HepG2 (cell line): ENCODE data around the gene SLC22A14. TPM values are rescaled to one million over a fixed set of nuclear protein-coding genes. Genes with fewer than 3 reads are reported as not detected.

Source experiments
- ATAC-seq: fragments of 200-7000 bp; cut with Tn5 transposase; 3 replicates; pipeline ENCODE4 v1.9.1; 2020; ENCODE audit warnings: mild to moderate bottlenecking, moderate library complexity
- BruUV-seq: library from RNA; stranded (reverse); fragments of 400-500 nt; replicated peaks from 2 replicates; lab custom pipeline; 2021; lab: Mats Ljungman, UMichigan
- CTCF ChIA-PET: fragments of 300-600 bp; formaldehyde crosslinking; extraction: SDS; loops from one replicate; lab custom pipeline; 2021; ENCODE audit warnings: low total read pairs, inconsistent platforms, low intra/inter-chr PET ratio; lab: Yijun Ruan, JAX
- POLR2A ChIA-PET: fragments of 350-600 bp; sonication (Branson Sonifier 250); formaldehyde crosslinking; loops from one replicate; lab custom pipeline; 2020; ENCODE audit warnings: antibody characterized with exemption, inconsistent platforms; lab: Yijun Ruan, JAX
- DNase-seq: peaks from one replicate; pipeline ENCODE4 v3.0.0-alpha.2; 2015; ENCODE audit warnings: low spot score
- FAIRE-seq: peaks from 3 replicates; lab custom pipeline; 2011; peaks lifted over from hg19 to GRCh38; lab: Jason Lieb, UNC
- H2AFZ ChIP-seq: one replicate; pipeline ENCODE4 v1.6.1; 2011; ENCODE audit warnings: low read length, inconsistent platforms
- H3K27ac ChIP-seq: fragments of 300-600 bp; 3 replicates; pipeline ENCODE4 v1.8.0; 2011; ENCODE audit warnings: mixed run types, mild to moderate bottlenecking, mixed read lengths, low read length, inconsistent platforms; ENCODE audit not compliant: insufficient read depth; ENCODE audit errors: extremely low read length
- H3K27me3 ChIP-seq, 2 experiments: fragments of 200-600 bp in 1 of 2; 2 replicates in 1 of 2; 3 replicates in 1 of 2; pipeline versions ENCODE4 v1.6.0 to v1.8.0; 2011; ENCODE audit warnings: low read length in 2 of 2, mild to moderate bottlenecking in 2 of 2, moderate library complexity in 2 of 2, inconsistent platforms in 1 of 2; ENCODE audit not compliant: insufficient read depth in 2 of 2, control insufficient read depth in 1 of 2
- H3K36me3 ChIP-seq, 2 experiments: fragments of 200-600 bp in 1 of 2; replicated peaks in 1 of 2; 2 replicates in 1 of 2; 3 replicates in 1 of 2; pipeline versions ENCODE4 v1.5.1 to v1.8.0; 2011; ENCODE audit warnings: low read length in 2 of 2, inconsistent platforms in 1 of 2; ENCODE audit not compliant: insufficient read depth in 2 of 2, control insufficient read depth in 1 of 2
- H3K4me1 ChIP-seq: 2 replicates; pipeline ENCODE4 v1.5.1; 2012; ENCODE audit warnings: low read length, inconsistent platforms; ENCODE audit not compliant: insufficient read depth
- H3K4me2 ChIP-seq: 2 replicates; pipeline ENCODE4 v1.6.0; 2011; ENCODE audit warnings: low read depth, low read length, inconsistent platforms
- H3K4me3 ChIP-seq, 3 experiments: fragments of 200-600 bp in 1 of 3; sonication (generic), shearing (Covaris generic) in 1 of 3; replicated peaks in 1 of 3; 2 replicates each; pipeline ENCODE4 v1.5.1; 2011 to 2016; ENCODE audit warnings: low read length in 3 of 3, inconsistent platforms in 2 of 3, low read depth in 2 of 3, mild to moderate bottlenecking in 2 of 3, control low read depth in 1 of 3, mixed read lengths in 1 of 3; ENCODE audit not compliant: insufficient read depth in 1 of 3
- H3K79me2 ChIP-seq: one replicate; pipeline ENCODE4 v1.6.1; 2011; ENCODE audit warnings: low read length, inconsistent platforms; ENCODE audit not compliant: insufficient read depth
- H3K9ac ChIP-seq: 2 replicates; pipeline ENCODE4 v1.6.0; 2011; ENCODE audit warnings: mild to moderate bottlenecking, low read depth, low read length, inconsistent platforms; ENCODE audit not compliant: insufficient read depth
- H3K9me3 ChIP-seq: 2 replicates; pipeline ENCODE4 v1.5.1; 2012; ENCODE audit warnings: mild to moderate bottlenecking, low read length
- H4K20me1 ChIP-seq: 2 replicates; pipeline ENCODE4 v1.6.0; 2011; ENCODE audit warnings: inconsistent platforms, mild to moderate bottlenecking, low read length, moderate library complexity; ENCODE audit not compliant: insufficient read depth
- EP300 ChIP-seq, 3 experiments: sonication (generic) in 1 of 3; formaldehyde crosslinking in 1 of 3; IDR thresholded peaks; 2 replicates each; pipeline versions ENCODE4 v1.5.1 to v1.6.1; 2011 to 2020; ENCODE audit warnings: low read depth in 2 of 3, low read length in 2 of 3, borderline replicate concordance in 1 of 3, improper control_type of control experiment in 1 of 3, mild to moderate bottlenecking in 1 of 3, missing genetic modification reagents in 1 of 3, moderate library complexity in 1 of 3
- FOXJ3 ChIP-seq: sonication (generic); formaldehyde crosslinking; IDR thresholded peaks from 2 replicates; pipeline ENCODE4 v1.4.0; 2020; ENCODE audit warnings: missing genetic modification reagents, mild to moderate bottlenecking, borderline replicate concordance
- KDM3A ChIP-seq: IDR thresholded peaks from 2 replicates; pipeline ENCODE4 v1.6.1; 2018; ENCODE audit warnings: low read depth, missing compliant biosample characterization
- REXO4 ChIP-seq: sonication (generic); formaldehyde crosslinking; IDR thresholded peaks from 2 replicates; pipeline ENCODE4 v1.8.0; 2022; ENCODE audit warnings: missing genetic modification reagents, mild to moderate bottlenecking, borderline replicate concordance
- STAT5B ChIP-seq: sonication (generic); formaldehyde crosslinking; IDR thresholded peaks from 2 replicates; pipeline ENCODE4 v1.4.0; 2020; ENCODE audit warnings: missing genetic modification reagents
- ZFP37 ChIP-seq: sonication (generic); formaldehyde crosslinking; IDR thresholded peaks from 2 replicates; pipeline ENCODE4 v1.4.0; 2020; ENCODE audit warnings: missing genetic modification reagents, borderline replicate concordance
- ZNF143 ChIP-seq: sonication (generic); formaldehyde crosslinking; IDR thresholded peaks from 2 replicates; pipeline ENCODE4 v1.4.0; 2020; ENCODE audit warnings: missing genetic modification reagents
- ZNF263 ChIP-seq: sonication (generic); formaldehyde crosslinking; IDR thresholded peaks from 2 replicates; pipeline ENCODE4 v1.4.0; 2020; ENCODE audit warnings: missing genetic modification reagents
- ZNF383 ChIP-seq: sonication (generic); formaldehyde crosslinking; IDR thresholded peaks from 2 replicates; pipeline ENCODE4 v1.4.0; 2020; ENCODE audit warnings: missing genetic modification reagents, mild to moderate bottlenecking, borderline replicate concordance
- WGBS: methylation state at CpG from one replicate; pipeline ENCODE4 v1.1.6; 2017; ENCODE audit warnings: low lambda C conversion rate; 5-methylcytosine and 5-hydroxymethylcytosine counted together
- in situ Hi-C: cut with HindIII; loops from 2 replicates; pipeline ENCODE4 v1.10.0; 2017; ENCODE audit warnings: low pct_unique_long_range_greater_than_20kb; ENCODE audit not compliant: extremely low pct_ligation_motif_present
- intact Hi-C: fragments of 100-400 bp; cut with micrococcal nuclease; formaldehyde crosslinking; loops from one replicate; pipeline ENCODE4 v1.10.0; 2022; ENCODE audit not compliant: unreplicated experiment
- polyA plus RNA-seq, 8 experiments: library from polyadenylated mRNA; depleted of rRNA in 3 of 8; stranded (reverse) in 7 of 8; unstranded in 1 of 8; fragments of >200 nt; fragmentation: Illumina TruSeq in 4 of 8; extraction: Trizol in 4 of 8; gene quantifications; 2 replicates each; pipeline versions ENCODE4 v1.2.1 to v1.2.3, GENCODE V29; 2011 to 2016; ENCODE audit warnings: low read depth in 4 of 8, missing spikeins in 1 of 8, mixed read lengths in 1 of 8; ENCODE audit not compliant: insufficient read depth in 1 of 8
- total RNA-seq, 5 experiments: library from RNA; depleted of rRNA; stranded (reverse); fragments of >200 nt; fragmentation: Illumina TruSeq; extraction: Trizol; gene quantifications; 2 replicates each; pipeline ENCODE4 v1.2.3, GENCODE V29; 2016; ENCODE audit warnings: low read depth in 1 of 5
- TF ChIP-seq, protein P1 (sequence below), 2 experiments: sonication (generic) in 1 of 2; formaldehyde crosslinking in 1 of 2; IDR thresholded peaks; 2 replicates each; pipeline versions ENCODE4 v1.4.0 to v1.6.1; 2016 to 2020; ENCODE audit warnings: borderline replicate concordance in 1 of 2, low read depth in 1 of 2, mild to moderate bottlenecking in 1 of 2, missing genetic modification reagents in 1 of 2
- TF ChIP-seq, protein P2 (sequence below): sonication (generic); formaldehyde crosslinking; IDR thresholded peaks from 2 replicates; pipeline ENCODE4 v1.5.1; 2020; ENCODE audit warnings: mild to moderate bottlenecking, missing genetic modification reagents
- TF ChIP-seq, protein P3 (sequence below): sonication (generic); formaldehyde crosslinking; IDR thresholded peaks from 2 replicates; pipeline ENCODE4 v1.4.0; 2020; ENCODE audit warnings: mild to moderate bottlenecking, low read depth, missing genetic modification reagents

SLC22A14 gene
- total and polyA plus RNA-seq, 2 of the 13 experiments (the other 11 are each of a cell fraction or from before 2014, with no cell fraction given), result 0.03 TPM; not detected in 1

DNA sequence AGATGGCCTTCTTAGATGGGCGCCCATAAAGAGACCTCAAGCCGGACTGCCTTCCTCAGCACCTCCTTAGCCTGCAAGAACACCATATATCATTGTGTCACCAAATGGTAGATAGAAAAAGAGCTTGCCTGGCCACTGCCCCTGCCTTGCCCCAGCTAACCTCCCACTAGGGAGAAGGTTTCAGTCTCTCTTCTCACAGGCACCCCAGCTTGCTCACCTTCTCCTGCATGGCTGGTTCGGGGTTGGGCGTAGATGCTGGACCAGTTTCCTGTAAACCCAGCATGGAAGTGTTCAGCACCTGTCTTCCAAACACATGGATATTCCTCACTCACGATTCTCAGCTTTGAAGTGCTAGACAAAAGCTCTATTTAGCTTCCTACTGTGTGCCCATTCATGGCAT, 3.3 kb upstream of the SLC22A14 start (continued):
- TF ChIP-seq, protein P1, sequence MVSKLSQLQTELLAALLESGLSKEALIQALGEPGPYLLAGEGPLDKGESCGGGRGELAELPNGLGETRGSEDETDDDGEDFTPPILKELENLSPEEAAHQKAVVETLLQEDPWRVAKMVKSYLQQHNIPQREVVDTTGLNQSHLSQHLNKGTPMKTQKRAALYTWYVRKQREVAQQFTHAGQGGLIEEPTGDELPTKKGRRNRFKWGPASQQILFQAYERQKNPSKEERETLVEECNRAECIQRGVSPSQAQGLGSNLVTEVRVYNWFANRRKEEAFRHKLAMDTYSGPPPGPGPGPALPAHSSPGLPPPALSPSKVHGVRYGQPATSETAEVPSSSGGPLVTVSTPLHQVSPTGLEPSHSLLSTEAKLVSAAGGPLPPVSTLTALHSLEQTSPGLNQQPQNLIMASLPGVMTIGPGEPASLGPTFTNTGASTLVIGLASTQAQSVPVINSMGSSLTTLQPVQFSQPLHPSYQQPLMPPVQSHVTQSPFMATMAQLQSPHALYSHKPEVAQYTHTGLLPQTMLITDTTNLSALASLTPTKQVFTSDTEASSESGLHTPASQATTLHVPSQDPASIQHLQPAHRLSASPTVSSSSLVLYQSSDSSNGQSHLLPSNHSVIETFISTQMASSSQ (IDR thresholded peaks at IDR 0.05; ENCODE audit: low read depth), result no peak
- TF ChIP-seq, protein P1 (CRISPR knock-in tag; IDR thresholded peaks at IDR 0.05; ENCODE audit: borderline replicate concordance), result no peak
- TF ChIP-seq REXO4 (no peak), FOXJ3 (CRISPR knock-in tag) (no peak), ZNF383 (CRISPR knock-in tag) (no peak)

DNA sequence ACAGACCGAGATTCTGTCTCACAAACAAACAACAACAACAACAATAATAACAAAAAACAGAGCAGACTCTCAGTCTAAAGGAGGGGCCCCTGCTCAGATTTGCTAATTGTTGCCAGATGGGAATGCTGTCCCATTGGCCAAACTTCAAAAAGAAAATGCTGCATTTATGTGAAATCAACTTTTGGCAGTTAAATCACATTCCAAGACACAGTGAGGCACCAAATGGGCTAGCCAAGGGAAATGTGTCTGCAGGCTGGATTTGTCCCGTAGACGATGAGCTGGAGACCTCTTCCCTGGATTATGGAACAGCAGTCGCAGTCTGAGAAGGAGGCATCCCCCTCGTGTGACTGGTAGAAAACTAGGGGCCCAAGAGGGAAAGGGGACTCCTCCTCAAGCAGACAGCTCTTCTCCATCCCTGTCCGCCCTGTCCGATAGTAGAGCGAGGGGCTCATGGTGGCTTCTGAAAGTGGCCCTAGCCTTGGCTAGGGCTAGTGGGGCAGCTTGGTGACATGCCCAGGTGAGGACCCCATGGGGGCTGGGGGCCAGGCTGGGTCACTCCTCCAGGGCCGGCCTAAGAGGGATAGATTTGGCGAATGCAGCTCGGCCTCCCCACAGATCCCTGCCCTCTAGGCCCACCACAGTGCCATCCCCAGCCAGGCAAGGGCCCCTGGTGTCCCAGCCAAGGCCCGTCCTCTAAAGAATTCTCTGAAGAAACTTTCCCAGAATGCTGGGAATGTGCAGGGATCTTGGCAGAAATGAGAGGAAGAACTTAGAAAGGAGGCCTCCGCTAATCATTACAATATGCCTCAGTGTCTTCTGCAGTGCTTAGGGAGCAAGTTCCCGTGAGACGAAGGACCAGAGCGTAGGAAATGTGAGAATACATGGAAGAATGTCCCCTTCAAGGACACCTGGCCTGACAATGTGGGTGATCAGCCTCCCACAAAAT, 2.0 kb downstream of the SLC22A14 start:
- H2AFZ ChIP-seq, result no peak overlapping the region
- CTCF ChIA-PET, result no interaction called here
- BruUV-seq, result no TSS peak
- H3K79me2 ChIP-seq, result no peaks in the 10 kb centered on the region
- intact Hi-C loops, result no loop called here
- in situ Hi-C loops, result no loop called here
- POLR2A ChIA-PET, result no interaction called here
- H3K4me2 ChIP-seq, result no peak overlapping the region
- H3K27ac ChIP-seq, result no peak overlapping the region
- 59% methylated on average over 11 of the region's 16 CpGs for WGBS
- H3K4me3 ChIP-seq, result no peak overlapping the region
- no peaks in the 10 kb centered on the region for H3K36me3 ChIP-seq
- ATAC-seq (no peak), FAIRE-seq (no peak), DNase-seq (no peak)
- H4K20me1 ChIP-seq, result no peaks in the 10 kb centered on the region
- H3K9me3 ChIP-seq, result no peaks in the 10 kb centered on the region
- no peaks in the 10 kb centered on the region for H3K4me1 ChIP-seq
- peaks cover 0 to 11% of the 10 kb centered on the region in 2 experiments; a peak in 3 of 5 replicates for H3K27me3 ChIP-seq
- H3K9ac ChIP-seq, result no peak overlapping the region
- TF ChIP-seq ZNF143, result no peak
- TF ChIP-seq STAT5B, result no peak
- TF ChIP-seq ZNF263 (CRISPR knock-in tag), result no peak
- TF ChIP-seq, protein P2, sequence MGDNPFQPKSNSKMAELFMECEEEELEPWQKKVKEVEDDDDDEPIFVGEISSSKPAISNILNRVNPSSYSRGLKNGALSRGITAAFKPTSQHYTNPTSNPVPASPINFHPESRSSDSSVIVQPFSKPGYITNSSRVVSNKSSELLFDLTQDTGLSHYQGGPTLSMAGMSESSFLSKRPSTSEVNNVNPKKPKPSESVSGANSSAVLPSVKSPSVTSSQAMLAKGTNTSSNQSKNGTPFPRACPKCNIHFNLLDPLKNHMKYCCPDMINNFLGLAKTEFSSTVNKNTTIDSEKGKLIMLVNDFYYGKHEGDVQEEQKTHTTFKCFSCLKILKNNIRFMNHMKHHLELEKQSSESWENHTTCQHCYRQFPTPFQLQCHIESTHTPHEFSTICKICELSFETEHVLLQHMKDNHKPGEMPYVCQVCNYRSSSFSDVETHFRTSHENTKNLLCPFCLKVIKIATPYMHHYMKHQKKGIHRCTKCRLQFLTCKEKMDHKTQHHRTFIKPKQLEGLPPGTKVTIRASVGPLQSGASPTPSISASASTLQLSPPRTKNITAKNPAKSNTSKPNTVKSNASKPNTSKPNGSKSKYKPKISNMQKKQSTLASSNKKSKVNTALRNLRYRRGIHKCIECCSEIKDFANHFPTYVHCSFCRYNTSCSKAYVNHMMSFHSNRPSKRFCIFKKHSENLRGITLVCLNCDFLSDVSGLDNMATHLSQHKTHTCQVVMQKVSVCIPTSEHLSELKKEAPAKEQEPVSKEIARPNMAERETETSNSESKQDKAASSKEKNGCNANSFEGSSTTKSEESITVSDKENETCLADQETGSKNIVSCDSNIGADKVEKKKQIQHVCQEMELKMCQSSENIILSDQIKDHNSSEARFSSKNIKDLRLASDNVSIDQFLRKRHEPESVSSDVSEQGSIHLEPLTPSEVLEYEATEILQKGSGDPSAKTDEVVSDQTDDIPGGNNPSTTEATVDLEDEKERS (CRISPR knock-in tag), result no peak
- TF ChIP-seq, protein P3, sequence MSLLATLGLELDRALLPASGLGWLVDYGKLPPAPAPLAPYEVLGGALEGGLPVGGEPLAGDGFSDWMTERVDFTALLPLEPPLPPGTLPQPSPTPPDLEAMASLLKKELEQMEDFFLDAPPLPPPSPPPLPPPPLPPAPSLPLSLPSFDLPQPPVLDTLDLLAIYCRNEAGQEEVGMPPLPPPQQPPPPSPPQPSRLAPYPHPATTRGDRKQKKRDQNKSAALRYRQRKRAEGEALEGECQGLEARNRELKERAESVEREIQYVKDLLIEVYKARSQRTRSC (CRISPR knock-in tag), result no peak
- TF ChIP-seq EP300 (IDR thresholded peaks at IDR 0.05; ENCODE audit: low read depth in 2 of 2, low read length in 2 of 2), result no peak
- no peak for TF ChIP-seq EP300 (CRISPR knock-in tag; IDR thresholded peaks at IDR 0.05; ENCODE audit: borderline replicate concordance)
- TF ChIP-seq ZFP37 (CRISPR knock-in tag), result no peak
- no peak for TF ChIP-seq KDM3A (CRISPR knock-in tag)
